ENCODE results near the gene NAXD. TPM values are rescaled to one million over a fixed set of nuclear protein-coding genes. Genes with fewer than 3 reads are reported as not detected.

NAXD gene
- total RNA-seq, 2 donors from 2014 or later: 23.4 to 27.5 TPM

- DNase-seq (no peak), ATAC-seq (no peak)
- Histone ChIP-seq H3K27ac (no peak overlapping the region), H3K4me1 (no peaks in the 10 kb centered on the region), H3K4me3 (no peak overlapping the region), H3K27me3 (no peaks in the 10 kb centered on the region), H3K9me3 (no peaks in the 10 kb centered on the region), H3K36me3 (replicated peaks in 1 of 2; ENCODE audit: insufficient read depth in 1 of 2, low read depth in 2 of 2) (peaks cover 18 to 51% of the 10 kb centered on the region in 2 donors)
- intact Hi-C loops (cut with DNase I): no loop called here
- WGBS, 2 donors: 66 to 94% methylated on average over 3 to 6 of the region's 6 CpGs
- TF ChIP-seq CTCF (IDR thresholded peaks at IDR 0.05): no peak
- TF ChIP-seq POLR2A (IDR thresholded peaks at IDR 0.05): no peak
Measured at GRCh38 chr13:110637747-110638146, 22.4 kb downstream of the NAXD start.

GRCh38 chr13:110638257-110638656 is 22.9 kb downstream of the NAXD start:
- no peak overlapping the region for H3K27ac ChIP-seq
- no peaks in the 10 kb centered on the region for H3K9me3 ChIP-seq
- no peak overlapping the region for H3K4me3 ChIP-seq
- intact Hi-C loops (cut with DNase I): no loop called here
- no peak for DNase-seq
- WGBS, 2 donors: 90 to 93% methylated on average over 21 to 23 of the region's 23 CpGs
- peaks cover 18 to 51% of the 10 kb centered on the region in 2 donors for H3K36me3 ChIP-seq (replicated peaks in 1 of 2; ENCODE audit: insufficient read depth in 1 of 2, low read depth in 2 of 2)
- ATAC-seq: no peak
- no peaks in the 10 kb centered on the region for H3K27me3 ChIP-seq
- TF ChIP-seq CTCF (IDR thresholded peaks at IDR 0.05) (no peak), POLR2A (IDR thresholded peaks at IDR 0.05) (no peak)
- no peaks in the 10 kb centered on the region for H3K4me1 ChIP-seq

- intact Hi-C loops (cut with DNase I): no loop called here
- Histone ChIP-seq H3K4me1 (no peaks in the 10 kb centered on the region), H3K36me3 (replicated peaks in 1 of 2; ENCODE audit: insufficient read depth in 1 of 2, low read depth in 2 of 2) (peaks cover 18 to 55% of the 10 kb centered on the region in 2 donors), H3K4me3 (no peak overlapping the region), H3K9me3 (no peaks in the 10 kb centered on the region), H3K27me3 (no peaks in the 10 kb centered on the region), H3K27ac (no peak overlapping the region)
- no peak for ATAC-seq
- no peak for TF ChIP-seq POLR2A (IDR thresholded peaks at IDR 0.05)
- no peak for TF ChIP-seq CTCF (IDR thresholded peaks at IDR 0.05)
- 88 to 89% methylated on average over 30 to 37 of the region's 39 CpGs for WGBS, 2 donors
- DNase-seq: no peak
Measured at GRCh38 chr13:110638814-110639806, 23.8 kb downstream of the NAXD start.

GRCh38 chr13:110639935-110640334 is 24.6 kb downstream of the NAXD start:
- intact Hi-C loops (cut with DNase I): no loop called here
- Histone ChIP-seq H3K4me3 (no peak overlapping the region), H3K27me3 (no peaks in the 10 kb centered on the region), H3K36me3 (replicated peaks in 1 of 2; ENCODE audit: insufficient read depth in 1 of 2, low read depth in 2 of 2) (peaks cover 18 to 51% of the 10 kb centered on the region in 2 donors), H3K9me3 (no peaks in the 10 kb centered on the region), H3K4me1 (peaks cover 5% of the 10 kb centered on the region), H3K27ac (no peak overlapping the region)
- ATAC-seq (no peak), DNase-seq (no peak)
- TF ChIP-seq POLR2A (IDR thresholded peaks at IDR 0.05) (no peak), CTCF (IDR thresholded peaks at IDR 0.05) (no peak)
- 66 to 71% methylated on average over 5 of the region's 5 CpGs for WGBS, 2 donors

Data from body of pancreas (tissue), 4 donors.